MCF 10A (cell line): ENCODE measurements around the gene TMEM9. TPM values are rescaled to one million over a fixed set of nuclear protein-coding genes. Genes with fewer than 3 reads are reported as not detected.

ENCODE experiments used
- BruUV-seq: library from RNA; stranded (reverse); fragments of 400-500 nt; replicated peaks from 2 replicates; lab custom pipeline; 2021; lab: Mats Ljungman, UMichigan
- CTCF ChIA-PET: fragments of 300-600 bp; sonication (Branson Sonifier 250); formaldehyde crosslinking; extraction: SDS; loops from one replicate; lab custom pipeline; 2021; ENCODE audit warnings: antibody characterized with exemption, inconsistent platforms; lab: Yijun Ruan, JAX
- POLR2A ChIA-PET: fragments of 300-600, 350-650 bp; sonication (Branson Sonifier 250); formaldehyde crosslinking; extraction: SDS; loops from one replicate; lab custom pipeline; 2020; ENCODE audit warnings: antibody characterized with exemption, inconsistent platforms; lab: Yijun Ruan, JAX
- DNase-seq: peaks from one replicate; pipeline ENCODE4 v3.0.0-alpha.2; 2018; ENCODE audit not compliant: unreplicated experiment
- H3K27ac Mint-ChIP-seq: one replicate; pipeline ENCODE4 v1.8.0; 2022; ENCODE audit warnings: mild to moderate bottlenecking, low read depth, mixed read lengths; ENCODE audit not compliant: unreplicated experiment
- H3K27me3 Mint-ChIP-seq: one replicate; pipeline ENCODE4 v1.8.0; 2022; ENCODE audit warnings: mixed read lengths; ENCODE audit not compliant: insufficient read depth, unreplicated experiment
- H3K36me3 Mint-ChIP-seq: one replicate; pipeline ENCODE4 v1.8.0; 2022; ENCODE audit warnings: mild to moderate bottlenecking, moderate library complexity, mixed read lengths; ENCODE audit not compliant: insufficient read depth, unreplicated experiment
- H3K4me1 Mint-ChIP-seq: one replicate; pipeline ENCODE4 v1.8.0; 2022; ENCODE audit warnings: mixed read lengths; ENCODE audit not compliant: insufficient read depth, unreplicated experiment
- H3K4me3 Mint-ChIP-seq: one replicate; pipeline ENCODE4 v1.8.0; 2022; ENCODE audit warnings: mild to moderate bottlenecking, moderate library complexity, mixed read lengths; ENCODE audit not compliant: unreplicated experiment
- H3K9me3 Mint-ChIP-seq: one replicate; pipeline ENCODE4 v1.8.0; 2022; ENCODE audit warnings: mixed read lengths; ENCODE audit not compliant: unreplicated experiment
- CTCF ChIP-seq: fragments of 200-600 bp; IDR thresholded peaks from one replicate; pipeline ENCODE4 v1.8.0; 2022; ENCODE audit warnings: antibody characterized with exemption, mild to moderate bottlenecking; ENCODE audit not compliant: unreplicated experiment
- intact Hi-C: fragments of 100-400 bp; cut with micrococcal nuclease; formaldehyde crosslinking; loops from 2 replicates; pipeline ENCODE4 v1.14.1; 2022
- total RNA-seq: library from RNA; stranded (reverse); gene quantifications from 2 replicates; pipeline ENCODE4 v1.2.3, GENCODE V29; 2022

The TMEM9 gene
- total RNA-seq, 1 experiment from 2014 or later = 67.2 TPM

DNA sequence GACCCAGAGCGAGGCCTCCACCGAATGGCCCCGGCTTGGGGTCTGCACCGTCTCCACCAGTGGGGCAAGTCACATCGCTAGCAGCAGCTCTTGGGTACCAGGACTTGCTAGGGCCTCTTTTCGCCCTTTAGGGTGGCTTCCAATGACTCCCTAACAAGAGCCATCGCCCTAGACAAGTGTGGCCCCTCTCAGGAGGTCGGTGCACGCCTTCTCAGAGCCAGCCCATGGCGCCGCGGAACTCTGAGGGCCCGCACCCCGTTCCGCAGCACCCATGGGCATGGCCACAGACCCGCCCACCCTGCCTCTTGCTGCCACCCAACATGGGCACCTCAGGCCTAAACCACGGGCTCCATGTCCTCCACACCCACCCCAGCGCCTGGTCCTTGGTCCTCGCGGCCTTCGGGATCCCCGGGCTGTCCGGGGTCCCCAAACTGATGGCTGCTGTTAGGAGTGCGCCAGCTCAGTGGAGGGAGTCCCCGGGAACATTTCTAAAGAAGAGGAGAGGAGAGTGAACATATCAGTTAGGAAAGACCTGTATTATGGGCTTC lies 38.8 kb downstream of the TMEM9 start:
- no peak for TF ChIP-seq CTCF
- no peak for DNase-seq
- Mint-ChIP-seq H3K27me3 (no peaks in the 10 kb centered on the region), H3K9me3 (no peaks in the 10 kb centered on the region), H3K4me3 (no peak overlapping the region), H3K27ac (no peak overlapping the region), H3K4me1 (no peaks in the 10 kb centered on the region), H3K36me3 (no peaks in the 10 kb centered on the region)
- intact Hi-C loops = loop anchor here (10.0 kb wide), 1 partner anchor 221 kb away; the partner anchor contains the start of gene INAVA
- no TSS peak for BruUV-seq
- ChIA-PET CTCF (interaction anchor here (0.5 to 5.3 kb wide), 17 partner anchors 13 to 638 kb away, joined by 3 to 92 read pairs (median 4); no protein-coding TSS in a partner anchor), POLR2A (no interaction called here)

- H3K36me3 Mint-ChIP-seq = no peaks in the 10 kb centered on the region
- no peaks in the 10 kb centered on the region for H3K4me1 Mint-ChIP-seq
- BruUV-seq = no TSS peak
These were observed 39.8 kb downstream of the TMEM9 start for GRCh38 chr1:201114245-201115131.

GRCh38 chr1:201113451-201114244 lies 40.6 kb downstream of the TMEM9 start:
- Mint-ChIP-seq H3K4me3 (peak overlapping the region; percentile 78), H3K4me1 (no peaks in the 10 kb centered on the region), H3K9me3 (no peaks in the 10 kb centered on the region), H3K36me3 (no peaks in the 10 kb centered on the region), H3K27me3 (no peaks in the 10 kb centered on the region), H3K27ac (no peak overlapping the region)
- intact Hi-C loops = loop anchor here (1.0 to 10.0 kb wide), 8 partner anchors 27 to 554 kb away; partner anchors contain the start of genes INAVA and KIF14
- no TSS peak for BruUV-seq
- DNase-seq = no peak
- no peak for TF ChIP-seq CTCF
- ChIA-PET CTCF (interaction anchor here (0.5 to 5.3 kb wide), 63 partner anchors 9 to 939 kb away, joined by 3 to 92 read pairs (median 4); partner anchors contain the start of genes ASCL5, IGFN1 and INAVA), POLR2A (interaction anchor here (1.1 kb wide), 1 partner anchor 491 kb away, joined by 3 read pairs; no protein-coding TSS in a partner anchor)

More at GRCh38 chr1:201114245-201115131, 39.8 kb downstream of the TMEM9 start:
- CTCF ChIA-PET = interaction anchor here (0.5 to 5.3 kb wide), 48 partner anchors 8 to 1973 kb away, joined by 3 to 92 read pairs (median 4); partner anchors contain the start of genes ASCL5 and INAVA
- Mint-ChIP-seq H3K27me3 (no peaks in the 10 kb centered on the region), H3K9me3 (no peaks in the 10 kb centered on the region), H3K27ac (peak overlapping the region; percentile 55), H3K4me3 (peak overlapping the region; percentile 78)
- TF ChIP-seq CTCF = peak; percentile 98
- peak; percentile 98 for DNase-seq
- intact Hi-C loops = loop anchor here (1.0 to 10.0 kb wide), 8 partner anchors 28 to 555 kb away; partner anchors contain the start of genes INAVA and KIF14
- POLR2A ChIA-PET = interaction anchor here (1.1 kb wide), 1 partner anchor 492 kb away, joined by 3 read pairs; no protein-coding TSS in a partner anchor
